GM23338 (cell line): Measurements from ENCODE around the gene KAT6B. TPM values are rescaled to one million over a fixed set of nuclear protein-coding genes. Genes with fewer than 3 reads are reported as not detected.

ENCODE experiments used
- ATAC-seq: fragments of 200-7000 bp; cut with Tn5 transposase; 3 replicates; pipeline ENCODE4 v1.9.1; 2020
- DNase-seq: peaks from one replicate; pipeline ENCODE4 v3.0.0-alpha.2; 2015; ENCODE audit warnings: low spot score
- H2AFZ ChIP-seq: fragments of 200-600 bp; sonication (generic); 2 replicates; pipeline ENCODE4 v1.8.0; 2016; ENCODE audit warnings: antibody characterized with exemption, mild to moderate bottlenecking, moderate library complexity
- H3F3A ChIP-seq: fragments of 200-600 bp; sonication (generic); replicated peaks from 2 replicates; pipeline ENCODE4 v1.8.0; 2017; ENCODE audit warnings: antibody characterized with exemption, mixed run types, low read depth
- H3K27ac ChIP-seq: fragments of 200-600 bp; sonication (generic); 2 replicates; pipeline ENCODE4 v1.6.1; 2016; ENCODE audit warnings: low read depth
- H3K27me3 ChIP-seq: fragments of 200-600 bp; sonication (generic); 2 replicates; pipeline ENCODE4 v1.8.0; 2016; ENCODE audit warnings: mild to moderate bottlenecking, mixed run types, moderate library complexity; ENCODE audit not compliant: insufficient read depth
- H3K36me3 ChIP-seq: fragments of 200-600 bp; sonication (generic); 2 replicates; pipeline ENCODE4 v1.8.0; 2016; ENCODE audit warnings: mild to moderate bottlenecking; ENCODE audit not compliant: insufficient read depth
- H3K4me1 ChIP-seq: fragments of 200-600 bp; sonication (generic); 2 replicates; pipeline ENCODE4 v1.8.0; 2016; ENCODE audit warnings: mild to moderate bottlenecking, moderate library complexity; ENCODE audit not compliant: insufficient read depth
- H3K4me2 ChIP-seq: fragments of 200-600 bp; sonication (generic); 2 replicates; pipeline ENCODE4 v1.7.1; 2017; ENCODE audit warnings: mixed run types
- H3K4me3 ChIP-seq: fragments of 200-600 bp; sonication (generic); 2 replicates; pipeline ENCODE4 v1.6.1; 2016; ENCODE audit warnings: mixed run types
- H3K79me2 ChIP-seq: fragments of 200-600 bp; sonication (generic); replicated peaks from 2 replicates; pipeline ENCODE4 v1.8.0; 2017; ENCODE audit warnings: mild to moderate bottlenecking; ENCODE audit not compliant: insufficient read depth
- H3K9me2 ChIP-seq: fragments of 200-600 bp; sonication (generic); 2 replicates; pipeline ENCODE4 v1.8.0; 2017; ENCODE audit not compliant: insufficient read depth
- H4K20me1 ChIP-seq: fragments of 200-600 bp; sonication (generic); replicated peaks from 2 replicates; pipeline ENCODE4 v1.8.0; 2017; ENCODE audit warnings: mild to moderate bottlenecking; ENCODE audit not compliant: insufficient read depth
- H3K27ac Mint-ChIP-seq: 2 replicates; pipeline ENCODE4 v1.8.0; 2020; ENCODE audit warnings: inconsistent platforms, mild to moderate bottlenecking, moderate library complexity, mixed read lengths
- H3K27me3 Mint-ChIP-seq: 3 replicates; pipeline ENCODE4 v1.8.0; 2022; ENCODE audit warnings: low read depth, mild to moderate bottlenecking, moderate library complexity, mixed read lengths, inconsistent platforms; ENCODE audit not compliant: insufficient read depth, poor library complexity
- H3K36me3 Mint-ChIP-seq: 3 replicates; pipeline ENCODE4 v1.8.0; 2021; ENCODE audit warnings: low read depth, mild to moderate bottlenecking, inconsistent platforms, moderate library complexity, mixed read lengths
- H3K4me1 Mint-ChIP-seq: 3 replicates; pipeline ENCODE4 v1.8.0; 2020; ENCODE audit warnings: mild to moderate bottlenecking, inconsistent platforms, mixed read lengths
- H3K4me3 Mint-ChIP-seq: 3 replicates; pipeline ENCODE4 v1.8.0; 2021; ENCODE audit warnings: moderate library complexity, mild to moderate bottlenecking, inconsistent platforms, mixed read lengths
- H3K9me3 Mint-ChIP-seq: 3 replicates; pipeline ENCODE4 v1.8.0; 2020; ENCODE audit warnings: moderate library complexity, mild to moderate bottlenecking, inconsistent platforms, mixed read lengths
- JUNB ChIP-seq: IDR thresholded peaks from one replicate; pipeline ENCODE4 v1.6.1; 2016; ENCODE audit warnings: antibody characterized with exemption; ENCODE audit not compliant: unreplicated experiment
- NANOG ChIP-seq: IDR thresholded peaks from 2 replicates; pipeline ENCODE4 v1.6.1; 2016; ENCODE audit warnings: antibody characterized with exemption, borderline replicate concordance
- STAT1 ChIP-seq: IDR thresholded peaks from one replicate; pipeline ENCODE4 v1.6.1; 2016; ENCODE audit warnings: antibody characterized with exemption; ENCODE audit not compliant: unreplicated experiment
- ZNF114 ChIP-seq: fragments of 250-450 bp; sonication (Bioruptor Pico); IDR thresholded peaks from 2 replicates; pipeline ENCODE4 v1.5.0; 2020; ENCODE audit warnings: mild to moderate bottlenecking, moderate library complexity
- ZNF331 ChIP-seq: fragments of 250-450 bp; sonication (Bioruptor Pico); IDR thresholded peaks from 2 replicates; pipeline ENCODE4 v1.5.0; 2020; ENCODE audit warnings: low read depth, mild to moderate bottlenecking, moderate library complexity
- polyA plus RNA-seq: library from polyadenylated mRNA; unstranded; fragments of >200 nt; fragmentation: Nextera tagmentation; extraction: Ambion mirVana; gene quantifications from 2 replicates; pipeline ENCODE4 v1.2.1, GENCODE V29; 2016
- total RNA-seq: library from RNA; depleted of rRNA; stranded (reverse); fragments of >200 nt; shearing (Covaris generic); gene quantifications from 2 replicates; pipeline ENCODE4 v1.2.3, GENCODE V29; 2014
- TF ChIP-seq, protein P1 (sequence below): IDR thresholded peaks from one replicate; pipeline ENCODE4 v1.6.1; 2018; ENCODE audit warnings: antibody characterized with exemption; ENCODE audit not compliant: unreplicated experiment
- TF ChIP-seq, protein P2 (sequence below): fragments of 250-450 bp; sonication (Bioruptor Pico); IDR thresholded peaks from 2 replicates; pipeline ENCODE4 v1.5.0; 2020; ENCODE audit warnings: mild to moderate bottlenecking, moderate library complexity
- TF ChIP-seq, protein P3 (sequence below), 2 experiments: fragments of 200-600 bp in 1 of 2; sonication (generic) in 1 of 2; conservative IDR thresholded peaks; 2 replicates each; pipeline versions ENCODE4 v1.5.1 to v1.6.1; 2016 to 2017; ENCODE audit warnings: antibody characterized with exemption in 2 of 2, low read depth in 2 of 2, mild to moderate bottlenecking in 2 of 2, moderate library complexity in 1 of 2

The KAT6B gene
- total and polyA plus RNA-seq, 2 experiments from 2014 or later, result 21.3 to 31.4 TPM

DNA sequence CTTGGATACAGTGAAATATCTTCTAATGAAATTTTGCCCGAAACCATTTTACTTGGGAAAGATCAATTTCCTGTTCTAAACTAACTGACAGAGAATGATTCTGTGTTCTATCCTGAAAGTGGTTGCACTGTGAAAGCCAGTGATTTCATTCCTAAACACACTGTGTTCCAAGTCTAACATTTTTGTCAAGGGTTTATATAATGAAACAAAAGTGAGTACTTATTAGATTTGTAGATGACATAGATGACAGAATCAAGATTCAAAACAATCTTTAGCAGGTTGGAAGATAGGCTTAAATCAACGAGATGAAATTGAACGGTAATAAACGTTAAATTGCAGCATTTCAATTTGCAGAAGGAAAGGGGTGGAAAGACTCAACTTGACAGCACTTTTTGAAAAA is 13.3 kb downstream of the KAT6B start:
- no peak for ATAC-seq
- Mint-ChIP-seq H3K4me3 (no peak overlapping the region), H3K27ac (no peak overlapping the region), H3K36me3 (peaks cover 30% of the 10 kb centered on the region), H3K9me3 (no peaks in the 10 kb centered on the region), H3K27me3 (no peaks in the 10 kb centered on the region), H3K4me1 (peaks cover 10% of the 10 kb centered on the region)
- no peak overlapping the region for H3K4me2 ChIP-seq
- no peaks in the 10 kb centered on the region for H3F3A ChIP-seq
- no peaks in the 10 kb centered on the region for H3K27me3 ChIP-seq
- H3K9me2 ChIP-seq, result no peaks in the 10 kb centered on the region
- peaks cover 9% of the 10 kb centered on the region; the same call in 1 of the 2 replicates for H4K20me1 ChIP-seq
- H3K4me1 ChIP-seq, result 0 out of 2 replicates have a peak, but pooled peaks cover 4% of the 10 kb centered on the region
- peaks cover 84% of the 10 kb centered on the region for H3K79me2 ChIP-seq
- TF ChIP-seq NANOG (no peak), STAT1 (no peak), ZNF114 (CRISPR knock-in tag) (no peak), JUNB (no peak), ZNF331 (CRISPR knock-in tag) (no peak)
- TF ChIP-seq, protein P1, sequence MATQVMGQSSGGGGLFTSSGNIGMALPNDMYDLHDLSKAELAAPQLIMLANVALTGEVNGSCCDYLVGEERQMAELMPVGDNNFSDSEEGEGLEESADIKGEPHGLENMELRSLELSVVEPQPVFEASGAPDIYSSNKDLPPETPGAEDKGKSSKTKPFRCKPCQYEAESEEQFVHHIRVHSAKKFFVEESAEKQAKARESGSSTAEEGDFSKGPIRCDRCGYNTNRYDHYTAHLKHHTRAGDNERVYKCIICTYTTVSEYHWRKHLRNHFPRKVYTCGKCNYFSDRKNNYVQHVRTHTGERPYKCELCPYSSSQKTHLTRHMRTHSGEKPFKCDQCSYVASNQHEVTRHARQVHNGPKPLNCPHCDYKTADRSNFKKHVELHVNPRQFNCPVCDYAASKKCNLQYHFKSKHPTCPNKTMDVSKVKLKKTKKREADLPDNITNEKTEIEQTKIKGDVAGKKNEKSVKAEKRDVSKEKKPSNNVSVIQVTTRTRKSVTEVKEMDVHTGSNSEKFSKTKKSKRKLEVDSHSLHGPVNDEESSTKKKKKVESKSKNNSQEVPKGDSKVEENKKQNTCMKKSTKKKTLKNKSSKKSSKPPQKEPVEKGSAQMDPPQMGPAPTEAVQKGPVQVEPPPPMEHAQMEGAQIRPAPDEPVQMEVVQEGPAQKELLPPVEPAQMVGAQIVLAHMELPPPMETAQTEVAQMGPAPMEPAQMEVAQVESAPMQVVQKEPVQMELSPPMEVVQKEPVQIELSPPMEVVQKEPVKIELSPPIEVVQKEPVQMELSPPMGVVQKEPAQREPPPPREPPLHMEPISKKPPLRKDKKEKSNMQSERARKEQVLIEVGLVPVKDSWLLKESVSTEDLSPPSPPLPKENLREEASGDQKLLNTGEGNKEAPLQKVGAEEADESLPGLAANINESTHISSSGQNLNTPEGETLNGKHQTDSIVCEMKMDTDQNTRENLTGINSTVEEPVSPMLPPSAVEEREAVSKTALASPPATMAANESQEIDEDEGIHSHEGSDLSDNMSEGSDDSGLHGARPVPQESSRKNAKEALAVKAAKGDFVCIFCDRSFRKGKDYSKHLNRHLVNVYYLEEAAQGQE, result no peak
- TF ChIP-seq, protein P2, sequence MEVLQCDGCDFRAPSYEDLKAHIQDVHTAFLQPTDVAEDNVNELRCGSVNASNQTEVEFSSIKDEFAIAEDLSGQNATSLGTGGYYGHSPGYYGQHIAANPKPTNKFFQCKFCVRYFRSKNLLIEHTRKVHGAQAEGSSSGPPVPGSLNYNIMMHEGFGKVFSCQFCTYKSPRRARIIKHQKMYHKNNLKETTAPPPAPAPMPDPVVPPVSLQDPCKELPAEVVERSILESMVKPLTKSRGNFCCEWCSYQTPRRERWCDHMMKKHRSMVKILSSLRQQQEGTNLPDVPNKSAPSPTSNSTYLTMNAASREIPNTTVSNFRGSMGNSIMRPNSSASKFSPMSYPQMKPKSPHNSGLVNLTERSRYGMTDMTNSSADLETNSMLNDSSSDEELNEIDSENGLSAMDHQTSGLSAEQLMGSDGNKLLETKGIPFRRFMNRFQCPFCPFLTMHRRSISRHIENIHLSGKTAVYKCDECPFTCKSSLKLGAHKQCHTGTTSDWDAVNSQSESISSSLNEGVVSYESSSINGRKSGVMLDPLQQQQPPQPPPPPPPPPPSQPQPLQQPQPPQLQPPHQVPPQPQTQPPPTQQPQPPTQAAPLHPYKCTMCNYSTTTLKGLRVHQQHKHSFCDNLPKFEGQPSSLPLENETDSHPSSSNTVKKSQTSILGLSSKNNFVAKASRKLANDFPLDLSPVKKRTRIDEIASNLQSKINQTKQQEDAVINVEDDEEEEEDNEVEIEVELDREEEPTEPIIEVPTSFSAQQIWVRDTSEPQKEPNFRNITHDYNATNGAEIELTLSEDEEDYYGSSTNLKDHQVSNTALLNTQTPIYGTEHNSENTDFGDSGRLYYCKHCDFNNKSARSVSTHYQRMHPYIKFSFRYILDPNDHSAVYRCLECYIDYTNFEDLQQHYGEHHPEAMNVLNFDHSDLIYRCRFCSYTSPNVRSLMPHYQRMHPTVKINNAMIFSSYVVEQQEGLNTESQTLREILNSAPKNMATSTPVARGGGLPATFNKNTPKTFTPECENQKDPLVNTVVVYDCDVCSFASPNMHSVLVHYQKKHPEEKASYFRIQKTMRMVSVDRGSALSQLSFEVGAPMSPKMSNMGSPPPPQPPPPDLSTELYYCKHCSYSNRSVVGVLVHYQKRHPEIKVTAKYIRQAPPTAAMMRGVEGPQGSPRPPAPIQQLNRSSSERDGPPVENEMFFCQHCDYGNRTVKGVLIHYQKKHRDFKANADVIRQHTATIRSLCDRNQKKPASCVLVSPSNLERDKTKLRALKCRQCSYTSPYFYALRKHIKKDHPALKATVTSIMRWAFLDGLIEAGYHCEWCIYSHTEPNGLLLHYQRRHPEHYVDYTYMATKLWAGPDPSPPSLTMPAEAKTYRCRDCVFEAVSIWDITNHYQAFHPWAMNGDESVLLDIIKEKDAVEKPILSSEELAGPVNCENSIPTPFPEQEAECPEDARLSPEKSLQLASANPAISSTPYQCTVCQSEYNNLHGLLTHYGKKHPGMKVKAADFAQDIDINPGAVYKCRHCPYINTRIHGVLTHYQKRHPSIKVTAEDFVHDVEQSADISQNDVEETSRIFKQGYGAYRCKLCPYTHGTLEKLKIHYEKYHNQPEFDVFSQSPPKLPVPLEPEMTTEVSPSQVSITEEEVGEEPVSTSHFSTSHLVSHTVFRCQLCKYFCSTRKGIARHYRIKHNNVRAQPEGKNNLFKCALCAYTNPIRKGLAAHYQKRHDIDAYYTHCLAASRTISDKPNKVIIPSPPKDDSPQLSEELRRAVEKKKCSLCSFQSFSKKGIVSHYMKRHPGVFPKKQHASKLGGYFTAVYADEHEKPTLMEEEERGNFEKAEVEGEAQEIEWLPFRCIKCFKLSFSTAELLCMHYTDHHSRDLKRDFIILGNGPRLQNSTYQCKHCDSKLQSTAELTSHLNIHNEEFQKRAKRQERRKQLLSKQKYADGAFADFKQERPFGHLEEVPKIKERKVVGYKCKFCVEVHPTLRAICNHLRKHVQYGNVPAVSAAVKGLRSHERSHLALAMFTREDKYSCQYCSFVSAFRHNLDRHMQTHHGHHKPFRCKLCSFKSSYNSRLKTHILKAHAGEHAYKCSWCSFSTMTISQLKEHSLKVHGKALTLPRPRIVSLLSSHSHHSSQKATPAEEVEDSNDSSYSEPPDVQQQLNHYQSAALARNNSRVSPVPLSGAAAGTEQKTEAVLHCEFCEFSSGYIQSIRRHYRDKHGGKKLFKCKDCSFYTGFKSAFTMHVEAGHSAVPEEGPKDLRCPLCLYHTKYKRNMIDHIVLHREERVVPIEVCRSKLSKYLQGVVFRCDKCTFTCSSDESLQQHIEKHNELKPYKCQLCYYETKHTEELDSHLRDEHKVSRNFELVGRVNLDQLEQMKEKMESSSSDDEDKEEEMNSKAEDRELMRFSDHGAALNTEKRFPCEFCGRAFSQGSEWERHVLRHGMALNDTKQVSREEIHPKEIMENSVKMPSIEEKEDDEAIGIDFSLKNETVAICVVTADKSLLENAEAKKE (CRISPR knock-in tag), result no peak
- TF ChIP-seq, protein P3, sequence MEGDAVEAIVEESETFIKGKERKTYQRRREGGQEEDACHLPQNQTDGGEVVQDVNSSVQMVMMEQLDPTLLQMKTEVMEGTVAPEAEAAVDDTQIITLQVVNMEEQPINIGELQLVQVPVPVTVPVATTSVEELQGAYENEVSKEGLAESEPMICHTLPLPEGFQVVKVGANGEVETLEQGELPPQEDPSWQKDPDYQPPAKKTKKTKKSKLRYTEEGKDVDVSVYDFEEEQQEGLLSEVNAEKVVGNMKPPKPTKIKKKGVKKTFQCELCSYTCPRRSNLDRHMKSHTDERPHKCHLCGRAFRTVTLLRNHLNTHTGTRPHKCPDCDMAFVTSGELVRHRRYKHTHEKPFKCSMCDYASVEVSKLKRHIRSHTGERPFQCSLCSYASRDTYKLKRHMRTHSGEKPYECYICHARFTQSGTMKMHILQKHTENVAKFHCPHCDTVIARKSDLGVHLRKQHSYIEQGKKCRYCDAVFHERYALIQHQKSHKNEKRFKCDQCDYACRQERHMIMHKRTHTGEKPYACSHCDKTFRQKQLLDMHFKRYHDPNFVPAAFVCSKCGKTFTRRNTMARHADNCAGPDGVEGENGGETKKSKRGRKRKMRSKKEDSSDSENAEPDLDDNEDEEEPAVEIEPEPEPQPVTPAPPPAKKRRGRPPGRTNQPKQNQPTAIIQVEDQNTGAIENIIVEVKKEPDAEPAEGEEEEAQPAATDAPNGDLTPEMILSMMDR (conservative IDR thresholded peaks at IDR 0.05; ENCODE audit: low read depth in 2 of 2), result no peak
- H3K36me3 ChIP-seq, result no peaks in the 10 kb centered on the region; the same call in 1 of the 2 replicates
- no peak overlapping the region for H3K4me3 ChIP-seq
- no peak for DNase-seq
- no peak overlapping the region for H3K27ac ChIP-seq
- H2AFZ ChIP-seq, result no peak overlapping the region
